SK-N-SH treated with all-trans-retinoic acid at 6 μM for 48 hours (cell line): ENCODE data around the gene CPSF4.

Experiments used
- ATAC-seq: fragments of 200-7000 bp; cut with Tn5 transposase; 3 replicates; pipeline ENCODE4 v1.9.1; 2020; ENCODE audit warnings: mild to moderate bottlenecking, moderate library complexity
- ARNTL ChIP-seq: fragments of 450-650 bp; formaldehyde crosslinking; IDR thresholded peaks from 2 replicates; pipeline ENCODE4 v1.5.0; 2020; ENCODE audit warnings: low read depth, mild to moderate bottlenecking, moderate library complexity, borderline replicate concordance
- BACH2 ChIP-seq: fragments of 250-450 bp; sonication (Bioruptor Pico); IDR thresholded peaks from 2 replicates; pipeline ENCODE4 v1.9.0; 2021; ENCODE audit warnings: mild to moderate bottlenecking, borderline replicate concordance
- CSRNP3 ChIP-seq: fragments of 250-450 bp; sonication (Bioruptor Pico); IDR thresholded peaks from 2 replicates; pipeline ENCODE4 v1.5.1; 2021; ENCODE audit warnings: mild to moderate bottlenecking, moderate library complexity
- ESRRG ChIP-seq: fragments of 250-450 bp; sonication (Bioruptor Pico); IDR thresholded peaks from 2 replicates; pipeline ENCODE4 v1.6.1; 2021; ENCODE audit warnings: mild to moderate bottlenecking
- GLIS3 ChIP-seq: fragments of 250-450 bp; sonication (Bioruptor Pico); IDR thresholded peaks from 2 replicates; pipeline ENCODE4 v1.5.0; 2020; ENCODE audit warnings: mild to moderate bottlenecking, moderate library complexity
- ISL1 ChIP-seq: fragments of 250-450 bp; sonication (Bioruptor Pico); IDR thresholded peaks from 2 replicates; pipeline ENCODE4 v2.1.2; 2022; ENCODE audit warnings: mild to moderate bottlenecking, moderate library complexity
- PATZ1 ChIP-seq: fragments of 250-450 bp; sonication (Bioruptor Pico); IDR thresholded peaks from 2 replicates; pipeline ENCODE4 v1.8.0; 2020; ENCODE audit warnings: mild to moderate bottlenecking, moderate library complexity, borderline replicate concordance
- SNAI2 ChIP-seq: fragments of 250-450 bp; sonication (Bioruptor Pico); IDR thresholded peaks from 2 replicates; pipeline ENCODE4 v1.5.0; 2020; ENCODE audit warnings: mild to moderate bottlenecking, moderate library complexity
- TCF4 ChIP-seq: fragments of 250-450 bp; sonication (Bioruptor Pico); IDR thresholded peaks from 2 replicates; pipeline ENCODE4 v1.8.0; 2021; ENCODE audit warnings: mild to moderate bottlenecking, moderate library complexity, borderline replicate concordance
- TOX ChIP-seq: fragments of 250-450 bp; sonication (Bioruptor Pico); IDR thresholded peaks from 2 replicates; pipeline ENCODE4 v1.8.0; 2021; ENCODE audit warnings: mild to moderate bottlenecking, moderate library complexity, borderline replicate concordance
- TSHZ2 ChIP-seq: fragments of 250-450 bp; sonication (Bioruptor Pico); IDR thresholded peaks from 2 replicates; pipeline ENCODE4 v1.5.0; 2020; ENCODE audit warnings: mild to moderate bottlenecking, moderate library complexity
- ZC3H10 ChIP-seq: fragments of 250-450 bp; sonication (Bioruptor Pico); IDR thresholded peaks from 2 replicates; pipeline ENCODE4 v1.5.1; 2021; ENCODE audit warnings: mild to moderate bottlenecking, moderate library complexity
- ZFP3 ChIP-seq: fragments of 250-450 bp; sonication (Bioruptor Pico); IDR thresholded peaks from 2 replicates; pipeline ENCODE4 v1.5.0; 2020; ENCODE audit warnings: mild to moderate bottlenecking, moderate library complexity
- ZNF565 ChIP-seq: fragments of 450-650 bp; formaldehyde crosslinking; conservative IDR thresholded peaks from 2 replicates; pipeline ENCODE4 v1.5.0; 2020; ENCODE audit warnings: low read depth, mild to moderate bottlenecking, moderate library complexity
- ZNF70 ChIP-seq: fragments of 450-650 bp; formaldehyde crosslinking; IDR thresholded peaks from 2 replicates; pipeline ENCODE4 v1.5.0; 2020; ENCODE audit warnings: mild to moderate bottlenecking, moderate library complexity
- TF ChIP-seq, protein P1 (sequence below): fragments of 250-450 bp; sonication (Bioruptor Pico); IDR thresholded peaks from 2 replicates; pipeline ENCODE4 v1.8.0; 2021; ENCODE audit warnings: low read depth, mild to moderate bottlenecking, moderate library complexity, borderline replicate concordance
- TF ChIP-seq, protein P2 (sequence below): fragments of 250-450 bp; sonication (Bioruptor Pico); IDR thresholded peaks from 2 replicates; pipeline ENCODE4 v1.5.1; 2020; ENCODE audit warnings: low read depth, mild to moderate bottlenecking, moderate library complexity

CPSF4 gene

DNA sequence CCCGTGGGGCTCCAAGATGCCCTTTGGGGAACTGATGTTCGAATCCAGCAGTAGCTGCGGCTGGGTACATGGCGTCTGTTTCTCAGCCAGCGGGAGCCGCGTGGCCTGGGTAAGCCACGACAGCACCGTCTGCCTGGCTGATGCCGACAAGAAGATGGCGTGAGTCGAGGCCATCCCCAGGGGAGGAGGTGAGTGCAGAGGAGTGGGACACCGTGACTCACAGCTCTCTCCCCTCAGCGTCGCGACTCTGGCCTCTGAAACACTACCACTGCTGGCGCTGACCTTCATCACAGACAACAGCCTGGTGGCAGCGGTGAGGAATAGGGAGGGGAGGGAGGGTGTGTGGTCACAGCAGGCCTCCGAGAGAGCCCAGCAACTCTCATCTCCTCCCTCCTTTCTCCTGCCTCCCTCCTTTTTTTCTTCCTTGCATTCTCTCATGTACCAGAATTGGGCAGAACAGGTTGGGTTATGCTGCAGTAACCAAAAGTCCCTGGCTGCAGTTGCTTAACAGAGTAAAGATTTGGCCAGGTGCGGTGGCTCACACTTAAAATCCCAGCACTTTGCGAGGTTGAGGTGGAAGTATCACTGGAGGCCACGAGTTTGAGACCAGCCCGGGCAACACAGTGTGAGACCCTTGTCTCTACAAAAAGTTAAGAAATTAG lies 47.7 kb upstream of the CPSF4 start:
- TF ChIP-seq ISL1 (CRISPR knock-in tag) = no peak
- TF ChIP-seq ARNTL (CRISPR knock-in tag) = no peak
- TF ChIP-seq SNAI2 (CRISPR knock-in tag) = no peak
- no peak for TF ChIP-seq GLIS3
- TF ChIP-seq, all 23 proteins: peak for 0
- ATAC-seq = no peak

- no peak for TF ChIP-seq ZC3H10 (CRISPR knock-in tag)
- TF ChIP-seq, protein P1, sequence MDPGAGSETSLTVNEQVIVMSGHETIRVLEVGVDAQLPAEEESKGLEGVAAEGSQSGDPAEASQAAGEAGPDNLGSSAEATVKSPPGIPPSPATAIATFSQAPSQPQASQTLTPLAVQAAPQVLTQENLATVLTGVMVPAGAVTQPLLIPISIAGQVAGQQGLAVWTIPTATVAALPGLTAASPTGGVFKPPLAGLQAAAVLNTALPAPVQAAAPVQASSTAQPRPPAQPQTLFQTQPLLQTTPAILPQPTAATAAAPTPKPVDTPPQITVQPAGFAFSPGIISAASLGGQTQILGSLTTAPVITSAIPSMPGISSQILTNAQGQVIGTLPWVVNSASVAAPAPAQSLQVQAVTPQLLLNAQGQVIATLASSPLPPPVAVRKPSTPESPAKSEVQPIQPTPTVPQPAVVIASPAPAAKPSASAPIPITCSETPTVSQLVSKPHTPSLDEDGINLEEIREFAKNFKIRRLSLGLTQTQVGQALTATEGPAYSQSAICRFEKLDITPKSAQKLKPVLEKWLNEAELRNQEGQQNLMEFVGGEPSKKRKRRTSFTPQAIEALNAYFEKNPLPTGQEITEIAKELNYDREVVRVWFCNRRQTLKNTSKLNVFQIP (CRISPR knock-in tag) = no peak
- TF ChIP-seq SNAI2 (CRISPR knock-in tag) = no peak
- TF ChIP-seq TOX (CRISPR knock-in tag) = no peak
- no peak for TF ChIP-seq TSHZ2 (CRISPR knock-in tag)
- TF ChIP-seq ARNTL (CRISPR knock-in tag) = no peak
- no peak for TF ChIP-seq BACH2
- no peak for TF ChIP-seq GLIS3
- no peak for TF ChIP-seq ESRRG
- no peak for TF ChIP-seq ISL1 (CRISPR knock-in tag)
- ATAC-seq = no peak
Observed at GRCh38 chr7:99392046-99392445, 46.7 kb upstream of the CPSF4 start.

GRCh38 chr7:99392659-99393354 lies 45.9 kb upstream of the CPSF4 start:
- peak; percentile 68 for ATAC-seq
- TF ChIP-seq TSHZ2 (CRISPR knock-in tag) (0 out of 2 replicates have a peak, but pooled peaks have one; percentile 27), PATZ1 (CRISPR knock-in tag) (no peak), GLIS3 (peak; percentile 78; the same call in 1 of the 2 replicates), CSRNP3 (CRISPR knock-in tag) (peak; percentile 30; the same call in 1 of the 2 replicates)

DNA sequence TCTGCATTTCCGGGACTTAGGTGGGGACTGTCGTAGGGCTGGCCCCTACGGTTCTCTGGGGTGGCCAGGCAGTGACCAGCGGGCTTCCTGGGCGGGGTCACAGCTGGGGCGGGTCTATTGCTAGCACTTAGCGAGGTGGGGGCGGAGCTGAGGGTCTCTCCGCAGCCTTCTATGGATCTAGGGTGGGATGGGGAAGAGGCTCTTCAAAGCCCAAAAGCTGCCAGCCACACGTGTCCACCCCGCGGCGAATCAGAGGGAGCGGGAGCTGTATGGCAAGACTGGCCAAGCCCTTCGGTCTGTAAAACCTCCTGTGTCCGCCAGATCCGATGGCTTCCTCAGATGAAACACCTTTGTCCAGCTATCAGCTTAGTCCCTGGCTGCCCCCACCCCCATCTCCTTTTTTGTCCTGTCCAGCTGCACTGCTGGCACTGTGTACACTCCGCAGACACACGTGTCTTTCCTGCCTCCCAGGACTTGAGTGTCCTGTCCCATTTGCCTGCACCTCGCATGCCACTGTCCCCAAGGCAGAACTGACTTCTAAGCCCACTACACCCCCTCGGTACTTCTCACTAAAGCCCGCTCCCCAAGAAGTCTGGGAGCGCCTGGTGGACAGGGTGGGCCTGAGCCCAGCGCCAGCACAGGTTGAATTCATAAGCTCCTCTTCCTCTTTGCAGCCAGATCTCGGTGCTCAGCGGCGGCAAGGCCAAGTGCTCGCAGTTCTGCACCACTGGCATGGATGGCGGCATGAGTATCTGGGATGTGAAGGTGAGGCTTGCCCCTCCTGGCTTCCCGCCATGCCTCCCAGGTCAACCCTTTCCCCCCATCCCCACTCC lies 45.2 kb upstream of the CPSF4 start:
- peak; percentile 36 for ATAC-seq
- TF ChIP-seq, protein P2, sequence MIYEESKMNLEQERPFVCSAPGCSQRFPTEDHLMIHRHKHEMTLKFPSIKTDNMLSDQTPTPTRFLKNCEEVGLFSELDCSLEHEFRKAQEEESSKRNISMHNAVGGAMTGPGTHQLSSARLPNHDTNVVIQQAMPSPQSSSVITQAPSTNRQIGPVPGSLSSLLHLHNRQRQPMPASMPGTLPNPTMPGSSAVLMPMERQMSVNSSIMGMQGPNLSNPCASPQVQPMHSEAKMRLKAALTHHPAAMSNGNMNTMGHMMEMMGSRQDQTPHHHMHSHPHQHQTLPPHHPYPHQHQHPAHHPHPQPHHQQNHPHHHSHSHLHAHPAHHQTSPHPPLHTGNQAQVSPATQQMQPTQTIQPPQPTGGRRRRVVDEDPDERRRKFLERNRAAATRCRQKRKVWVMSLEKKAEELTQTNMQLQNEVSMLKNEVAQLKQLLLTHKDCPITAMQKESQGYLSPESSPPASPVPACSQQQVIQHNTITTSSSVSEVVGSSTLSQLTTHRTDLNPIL (CRISPR knock-in tag) = 0 out of 2 replicates have a peak, but pooled peaks have one; percentile 29
- peak; percentile 10; the same call in 1 of the 2 replicates for TF ChIP-seq ESRRG
- no peak for TF ChIP-seq ZFP3 (CRISPR knock-in tag)
- TF ChIP-seq CSRNP3 (CRISPR knock-in tag) = peak; percentile 4; the same call in 1 of the 2 replicates
- peak; percentile 21 for TF ChIP-seq TCF4 (CRISPR knock-in tag)
- TF ChIP-seq GLIS3 = no peak; the same call in 1 of the 2 replicates
- no peak for TF ChIP-seq ZNF70 (CRISPR knock-in tag)
- TF ChIP-seq ZNF565 = no peak
